GM10847 (cell line): ENCODE data around the gene SMO.

Source experiments
- POLR2A ChIP-seq: IDR thresholded peaks from 2 replicates; pipeline ENCODE4 v1.6.1; 2011; ENCODE audit not compliant: insufficient read length; ENCODE audit errors: extremely low read depth

The SMO gene

GRCh38 chr7:129163875-129164544 is 24.4 kb upstream of the SMO start:
- no peak for TF ChIP-seq POLR2A

- no peak for TF ChIP-seq POLR2A
Observed at GRCh38 chr7:129166745-129167144, 21.7 kb upstream of the SMO start.

GRCh38 chr7:129167817-129168216 is 20.6 kb upstream of the SMO start:
- TF ChIP-seq POLR2A = no peak

GRCh38 chr7:129168231-129169021 is 20.0 kb upstream of the SMO start:
- no peak for TF ChIP-seq POLR2A

GRCh38 chr7:129169171-129169671 is 19.2 kb upstream of the SMO start:
- peak; percentile 18 for TF ChIP-seq POLR2A

- no peak for TF ChIP-seq POLR2A
Observed at GRCh38 chr7:129169686-129170440, 18.6 kb upstream of the SMO start.

- no peak for TF ChIP-seq POLR2A
Observed at GRCh38 chr7:129170441-129171021, 17.9 kb upstream of the SMO start.

GRCh38 chr7:129176916-129177710 is 11.3 kb upstream of the SMO start:
- no peak for TF ChIP-seq POLR2A

DNA sequence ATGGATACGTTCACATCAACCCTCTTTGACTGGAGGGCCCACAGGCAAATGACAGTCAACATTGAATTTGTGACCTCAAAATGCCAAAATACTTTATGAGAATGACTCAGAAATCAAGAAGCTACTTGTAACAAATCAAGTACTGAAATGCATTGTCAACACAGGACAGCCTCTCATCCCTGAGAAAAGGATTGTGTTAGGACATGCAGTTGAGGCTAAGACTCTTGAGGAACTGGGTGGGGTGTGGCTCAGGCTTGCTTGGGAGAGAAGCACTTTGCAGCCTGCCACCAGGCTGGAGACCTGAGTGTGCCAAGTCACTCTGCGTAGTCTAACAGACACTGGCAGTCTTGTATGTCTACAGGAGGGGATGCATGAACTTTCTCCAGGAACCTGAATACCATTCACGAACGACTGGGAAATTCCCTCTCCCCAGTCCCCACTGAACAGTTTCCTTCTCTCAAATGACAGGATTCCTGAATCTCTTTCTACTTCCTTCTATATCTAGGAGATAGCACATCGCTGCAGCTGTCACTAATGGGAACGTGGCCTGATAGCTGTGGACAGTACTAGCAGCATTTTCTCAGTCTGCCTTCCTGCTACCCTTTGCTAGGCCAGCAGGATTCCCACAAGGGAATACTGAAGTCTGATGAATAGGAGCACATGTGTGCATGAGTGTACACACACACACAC is 3.3 kb upstream of the SMO start:
- no peak for TF ChIP-seq POLR2A

- no peak for TF ChIP-seq POLR2A
Observed at GRCh38 chr7:129186749-129187260, 1.6 kb upstream of the SMO start.

DNA sequence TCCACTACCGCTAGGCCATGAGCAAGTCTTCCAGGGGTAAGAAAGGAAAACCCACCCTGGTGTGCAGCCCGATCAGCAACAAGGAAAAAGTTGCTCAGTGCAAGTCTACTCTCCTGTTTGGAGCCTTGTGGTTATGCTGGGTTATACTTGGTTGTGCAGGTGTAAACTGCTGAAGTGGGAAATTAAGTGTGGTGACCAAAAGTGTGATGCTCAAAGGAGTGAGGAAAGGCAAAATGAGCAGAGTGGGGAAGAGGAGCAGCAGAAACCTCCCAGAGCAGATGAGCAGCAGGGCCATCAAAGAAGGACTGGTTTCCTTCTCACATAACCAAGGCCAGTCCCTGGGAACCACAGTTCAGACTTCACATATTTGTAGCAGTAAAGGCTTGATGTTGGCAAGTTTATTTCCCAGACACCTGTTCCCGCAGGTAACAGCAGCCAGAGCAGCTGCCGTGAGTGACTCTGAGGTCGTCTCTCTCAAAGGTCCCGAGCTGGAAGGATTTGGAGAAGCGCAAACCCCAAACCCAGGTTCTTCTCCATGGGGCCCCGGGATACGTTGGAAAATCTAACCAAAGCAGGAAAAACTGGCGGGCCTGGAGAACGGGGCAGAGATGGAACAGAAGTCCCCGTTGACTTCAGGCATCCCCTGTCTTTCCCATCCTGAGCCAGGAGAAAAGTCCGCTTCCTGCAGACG is 607 bp upstream of the SMO start:
- TF ChIP-seq POLR2A = no peak

- no peak for TF ChIP-seq POLR2A
Observed at GRCh38 chr7:129188892-129189660, 643 bp downstream of the SMO start.
